ENCODE results near the gene PTPRH. TPM values are rescaled to one million over a fixed set of nuclear protein-coding genes. Genes with fewer than 3 reads are reported as not detected.

The PTPRH gene
- total and polyA plus RNA-seq, 2 donors (not counting 1 experiment from before 2014, with no cell fraction given), result not detected

- H3K27me3 ChIP-seq (replicated peaks in 1 of 4; ENCODE audit: control extremely low read depth in 1 of 4, control insufficient read depth in 3 of 4, insufficient read depth in 4 of 4, low read length in 3 of 4), result peaks cover 0 to 73% (median 25%) of the 10 kb centered on the region in 4 experiments
- 85% methylated on average over 15 of the region's 18 CpGs for WGBS (ENCODE audit: insufficient coverage)
- POLR2A ChIA-PET, result no interaction called here
Measured at GRCh38 chr19:55158848-55159749, 50.2 kb downstream of the PTPRH start.

More at GRCh38 chr19:55158848-55159749, 50.2 kb downstream of the PTPRH start:
- Histone ChIP-seq H3K4me2 (replicated peaks; ENCODE audit: low read depth, low read length, poor library complexity, severe bottlenecking) (no peak overlapping the region), H3K79me2 (ENCODE audit: control insufficient read depth, insufficient read depth, low read length) (no peaks in the 10 kb centered on the region), H2AFZ (ENCODE audit: insufficient read depth, low read depth, low read length, poor library complexity, severe bottlenecking) (no peak overlapping the region), H3K4me1 (ENCODE audit: control insufficient read depth in 2 of 2, insufficient read depth in 2 of 2, low read length in 2 of 2) (peaks cover 14 to 19% of the 10 kb centered on the region in 2 donors), H3K9me3 (ENCODE audit: control extremely low read depth in 1 of 3, control insufficient read depth in 2 of 3, insufficient read depth in 1 of 3, low read length in 2 of 3) (peaks cover 0 to 43% (median 4%) of the 10 kb centered on the region in 3 donors), H4K20me1 (ENCODE audit: control insufficient read depth, insufficient read depth, low read length, poor library complexity, severe bottlenecking) (no peaks in the 10 kb centered on the region), H3K4me3 (ENCODE audit: control extremely low read depth in 1 of 5, extremely low read depth in 1 of 5, insufficient read depth in 1 of 5, low read depth in 2 of 5, low read length in 4 of 5) (no peak overlapping the region), H3K36me3 (replicated peaks in 1 of 2; ENCODE audit: control extremely low read depth in 1 of 2, control insufficient read depth in 1 of 2, extremely low read depth in 1 of 2, insufficient read depth in 2 of 2, low read length in 1 of 2) (no peaks in the 10 kb centered on the region), H3K9ac (ENCODE audit: low read length) (no peak overlapping the region), H3K27ac (ENCODE audit: low read length in 2 of 2) (no peak overlapping the region)
- Mint-ChIP-seq H3K9me3 (ENCODE audit: insufficient read depth) (no peaks in the 10 kb centered on the region), H3K27ac (no peak overlapping the region), H3K4me1 (peaks cover 14% of the 10 kb centered on the region), H3K27me3 (peaks cover 52% of the 10 kb centered on the region), H3K4me3 (no peak overlapping the region)
- CTCF ChIA-PET, result interaction anchor here (0.7 to 2.3 kb wide), 5 partner anchors 18 to 484 kb away, joined by 3 to 18 read pairs (median 3); no protein-coding TSS in a partner anchor
- no peak for ATAC-seq (ENCODE audit: low read depth)
- no peak for TF ChIP-seq EZH2 (IDR thresholded peaks at IDR 0.05; ENCODE audit: borderline replicate concordance, insufficient read depth, low read depth, low read length, poor library complexity, severe bottlenecking)
- TF ChIP-seq, protein P1, sequence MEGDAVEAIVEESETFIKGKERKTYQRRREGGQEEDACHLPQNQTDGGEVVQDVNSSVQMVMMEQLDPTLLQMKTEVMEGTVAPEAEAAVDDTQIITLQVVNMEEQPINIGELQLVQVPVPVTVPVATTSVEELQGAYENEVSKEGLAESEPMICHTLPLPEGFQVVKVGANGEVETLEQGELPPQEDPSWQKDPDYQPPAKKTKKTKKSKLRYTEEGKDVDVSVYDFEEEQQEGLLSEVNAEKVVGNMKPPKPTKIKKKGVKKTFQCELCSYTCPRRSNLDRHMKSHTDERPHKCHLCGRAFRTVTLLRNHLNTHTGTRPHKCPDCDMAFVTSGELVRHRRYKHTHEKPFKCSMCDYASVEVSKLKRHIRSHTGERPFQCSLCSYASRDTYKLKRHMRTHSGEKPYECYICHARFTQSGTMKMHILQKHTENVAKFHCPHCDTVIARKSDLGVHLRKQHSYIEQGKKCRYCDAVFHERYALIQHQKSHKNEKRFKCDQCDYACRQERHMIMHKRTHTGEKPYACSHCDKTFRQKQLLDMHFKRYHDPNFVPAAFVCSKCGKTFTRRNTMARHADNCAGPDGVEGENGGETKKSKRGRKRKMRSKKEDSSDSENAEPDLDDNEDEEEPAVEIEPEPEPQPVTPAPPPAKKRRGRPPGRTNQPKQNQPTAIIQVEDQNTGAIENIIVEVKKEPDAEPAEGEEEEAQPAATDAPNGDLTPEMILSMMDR (IDR thresholded peaks at IDR 0.05), result no peak
- intact Hi-C loops (cut with micrococcal nuclease), result no loop called here
- DNase-seq, result no peak

Measured in B cell (primary cell).